Measurements from ENCODE around the gene PHLDA3.

DNA sequence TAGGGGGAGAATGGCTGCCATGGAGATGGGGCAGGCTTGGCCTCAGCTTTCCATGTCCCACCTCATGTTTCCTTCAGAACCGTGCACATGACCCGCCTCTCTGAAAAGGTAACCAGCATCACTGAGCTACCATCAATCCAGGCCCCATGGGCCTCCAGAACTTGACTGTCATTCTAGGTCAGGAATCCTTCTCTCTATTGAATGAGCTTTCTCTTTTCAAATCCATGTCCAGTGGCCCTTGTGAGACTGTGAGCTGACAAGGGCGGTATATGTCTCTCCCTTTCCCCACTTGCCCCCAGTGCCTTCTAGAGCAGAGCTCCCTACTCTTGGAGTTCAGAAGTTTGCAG is 33.5 kb upstream of the PHLDA3 start:
- no peak for TF ChIP-seq ZFHX2 (tag by site-specific recombination; conservative IDR thresholded peaks at IDR 0.05)
- TF ChIP-seq ZNF768 (tag by site-specific recombination; IDR thresholded peaks at IDR 0.05), result no peak
- no peak for TF ChIP-seq CTCF (tag by site-specific recombination; IDR thresholded peaks at IDR 0.05)
- no peak for TF ChIP-seq ZNF558 (tag by site-specific recombination; IDR thresholded peaks at IDR 0.05)
- no peak for TF ChIP-seq ZBTB21 (tag by site-specific recombination; IDR thresholded peaks at IDR 0.05)
- no peak for TF ChIP-seq ZNF274 (IDR thresholded peaks at IDR 0.05; ENCODE audit: low read length)
- no peak for TF ChIP-seq ZNF274 (tag by site-specific recombination; IDR thresholded peaks at IDR 0.05; ENCODE audit: borderline replicate concordance)
- no peak for TF ChIP-seq ZSCAN16 (tag by site-specific recombination; IDR thresholded peaks at IDR 0.05)
- TF ChIP-seq ZNF24 (tag by site-specific recombination; IDR thresholded peaks at IDR 0.05), result no peak
- TF ChIP-seq, protein P1, sequence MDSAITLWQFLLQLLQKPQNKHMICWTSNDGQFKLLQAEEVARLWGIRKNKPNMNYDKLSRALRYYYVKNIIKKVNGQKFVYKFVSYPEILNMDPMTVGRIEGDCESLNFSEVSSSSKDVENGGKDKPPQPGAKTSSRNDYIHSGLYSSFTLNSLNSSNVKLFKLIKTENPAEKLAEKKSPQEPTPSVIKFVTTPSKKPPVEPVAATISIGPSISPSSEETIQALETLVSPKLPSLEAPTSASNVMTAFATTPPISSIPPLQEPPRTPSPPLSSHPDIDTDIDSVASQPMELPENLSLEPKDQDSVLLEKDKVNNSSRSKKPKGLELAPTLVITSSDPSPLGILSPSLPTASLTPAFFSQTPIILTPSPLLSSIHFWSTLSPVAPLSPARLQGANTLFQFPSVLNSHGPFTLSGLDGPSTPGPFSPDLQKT (IDR thresholded peaks at IDR 0.05; ENCODE audit: borderline replicate concordance, low read depth, low read length), result no peak
